Measurements from ENCODE around the gene DSC3. TPM values are rescaled to one million over a fixed set of nuclear protein-coding genes. Genes with fewer than 3 reads are reported as not detected.

DSC3 gene
- total RNA-seq, 1 donor from 2014 or later: 2.0 TPM

DNA sequence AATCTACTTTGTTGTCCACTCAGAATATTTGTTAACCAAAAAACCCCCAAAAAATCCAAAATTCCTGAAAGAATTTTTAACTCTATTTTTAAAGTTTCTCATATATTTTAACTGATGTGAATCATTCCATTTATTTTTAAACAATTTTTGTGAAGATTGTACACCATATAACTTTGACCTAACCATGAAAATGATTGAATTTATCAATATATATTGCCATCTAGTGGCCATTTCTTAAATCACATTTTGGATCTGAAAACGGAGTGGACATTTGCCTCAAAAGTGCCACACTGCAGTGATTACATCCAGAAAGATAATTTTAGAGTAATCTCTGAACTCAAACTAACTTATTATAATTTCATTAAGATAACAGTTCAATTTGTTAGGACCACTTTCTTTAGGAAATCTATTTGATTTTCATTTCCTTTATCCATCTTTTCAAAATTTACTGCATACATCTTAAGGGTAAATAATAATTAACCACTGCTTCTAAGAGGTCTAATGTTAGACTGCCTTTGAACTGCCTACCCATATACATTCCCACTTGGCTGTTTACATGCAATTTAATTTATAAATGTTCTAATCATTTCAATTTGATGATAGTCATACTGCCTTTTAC is 71.1 kb downstream of the DSC3 start:
- DNase-seq (ENCODE audit: low read depth, low spot score): no peak

DNA sequence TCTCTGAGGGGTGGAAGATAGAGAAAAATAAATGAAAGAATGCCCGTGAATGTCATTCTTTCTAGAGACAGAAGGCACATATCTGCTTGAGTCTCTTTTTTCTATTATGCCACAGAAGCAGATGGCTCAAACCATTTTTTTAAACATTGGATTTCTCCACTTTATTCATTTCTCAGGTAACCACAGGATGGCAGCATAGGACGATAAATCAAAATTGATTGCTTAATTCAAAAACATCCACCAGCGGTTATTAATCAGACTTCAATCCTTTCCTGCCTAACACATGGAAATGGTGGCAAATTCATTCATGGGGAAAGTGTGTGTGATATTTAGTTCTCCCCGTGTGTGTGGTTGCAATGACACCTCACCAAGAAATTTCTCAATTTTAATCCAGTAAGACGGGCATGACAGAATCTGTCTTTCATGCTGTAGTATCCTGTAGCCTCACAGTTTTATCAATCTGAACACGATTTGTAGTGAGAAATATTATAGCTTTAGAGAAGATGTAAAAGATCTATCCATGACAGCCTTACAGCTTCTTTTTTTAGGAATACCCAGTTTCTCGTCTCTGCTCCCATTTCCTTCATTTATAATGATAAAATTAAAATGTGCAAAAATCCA is 72.2 kb downstream of the DSC3 start:
- no peak for DNase-seq (ENCODE audit: low read depth, low spot score)

DNA sequence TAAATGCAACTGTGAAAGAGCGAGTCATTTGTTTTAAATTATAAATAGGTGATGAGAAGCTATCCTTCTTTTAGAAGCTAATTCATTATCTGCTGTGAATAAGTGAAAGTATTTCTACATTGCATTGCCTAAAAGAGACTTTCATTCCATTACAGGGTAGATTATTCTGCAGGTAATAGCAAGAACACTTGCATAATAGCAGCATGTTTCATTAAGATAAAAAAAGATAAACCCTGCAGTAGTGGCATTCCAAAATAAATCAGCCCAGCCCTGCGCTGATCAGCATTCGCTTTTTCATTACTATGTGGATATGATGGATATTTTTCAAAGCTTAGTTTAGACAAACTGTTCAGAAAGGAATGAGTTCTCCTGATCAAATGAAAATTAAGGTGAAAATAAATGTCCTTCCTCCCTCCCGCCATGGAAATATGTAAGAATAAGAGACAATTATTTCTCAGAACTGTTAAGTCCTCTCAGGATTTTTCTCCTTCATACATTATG is 72.8 kb downstream of the DSC3 start:
- DNase-seq (ENCODE audit: low read depth, low spot score): no peak

DNA sequence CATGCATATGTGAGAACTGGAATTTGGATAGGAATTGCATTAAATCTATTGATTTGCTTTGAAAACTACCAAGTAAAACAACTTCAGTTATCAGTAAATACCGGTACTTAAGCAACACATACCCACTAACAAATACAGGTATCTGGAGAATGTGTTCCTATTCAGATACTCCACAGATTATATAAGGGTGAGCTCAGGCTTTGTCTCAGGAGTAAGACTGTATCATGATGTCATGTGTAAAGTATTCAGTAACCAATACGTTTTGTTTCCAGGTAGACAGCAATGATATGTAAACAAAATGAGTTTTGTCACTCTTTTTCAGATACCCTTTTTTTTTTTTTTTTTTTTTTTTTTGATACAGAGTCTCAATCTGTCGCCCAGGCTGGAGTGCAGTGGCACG is 74.8 kb downstream of the DSC3 start:
- DNase-seq (ENCODE audit: low read depth, low spot score): no peak

DNA sequence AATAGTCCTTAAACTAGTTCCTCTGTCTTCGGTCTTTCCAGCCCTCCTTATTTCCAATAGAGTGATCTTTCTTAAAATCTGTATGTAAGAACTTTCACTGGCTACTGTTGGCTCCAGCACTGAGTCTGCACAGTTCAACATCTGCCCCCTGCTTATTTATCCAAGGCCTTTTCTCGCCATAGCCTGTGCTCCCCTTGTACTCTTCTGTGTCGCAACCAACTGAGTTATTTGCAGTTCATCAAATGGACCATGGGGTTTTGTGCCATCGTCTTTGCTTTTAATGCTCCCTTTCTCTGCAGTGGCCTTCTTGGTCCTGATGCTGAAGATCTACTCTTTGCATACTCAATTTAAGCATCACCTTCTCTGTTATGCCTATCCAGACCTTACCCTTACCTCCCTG is 77.3 kb downstream of the DSC3 start:
- DNase-seq (ENCODE audit: low read depth, low spot score): no peak

DNA sequence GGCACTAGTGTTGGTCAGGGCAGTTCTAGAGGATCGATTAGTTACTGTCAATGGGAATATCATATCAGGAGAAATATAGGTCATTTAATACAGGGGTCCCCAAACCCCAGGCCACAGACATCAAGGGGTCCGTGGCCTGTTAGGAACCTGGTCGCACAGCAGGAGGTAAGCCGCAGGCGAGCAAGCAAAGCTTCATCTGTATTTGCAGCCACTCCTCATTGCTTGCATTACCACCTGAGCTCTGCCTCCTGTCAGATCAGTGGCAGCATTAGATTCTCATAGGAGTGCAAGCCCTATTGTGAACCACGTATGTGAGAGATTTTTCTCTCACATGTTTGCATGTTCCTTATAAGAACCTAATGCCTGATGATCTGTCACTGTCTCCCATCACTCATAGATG is 81.9 kb downstream of the DSC3 start:
- no peak for DNase-seq (ENCODE audit: low read depth, low spot score)

DNA sequence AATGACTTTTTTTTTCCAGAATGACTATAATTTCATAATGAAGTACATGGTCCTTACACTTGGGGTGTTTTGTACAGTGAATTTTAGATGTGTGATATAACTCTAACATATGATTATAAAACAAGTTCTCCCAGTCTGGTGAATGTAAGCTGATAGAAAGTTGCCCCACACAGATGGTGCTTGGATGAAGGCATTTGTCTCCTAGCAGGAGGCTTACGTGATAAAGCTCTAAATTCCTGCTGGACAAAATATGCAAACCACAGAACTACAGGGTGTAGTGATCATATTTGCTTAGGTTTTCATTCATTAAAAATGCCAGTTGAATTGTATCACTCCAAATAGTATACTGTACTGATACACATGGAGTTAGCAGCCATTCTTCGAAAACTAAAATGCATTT is 85.5 kb downstream of the DSC3 start:
- no peak for DNase-seq (ENCODE audit: low read depth, low spot score)

DNA sequence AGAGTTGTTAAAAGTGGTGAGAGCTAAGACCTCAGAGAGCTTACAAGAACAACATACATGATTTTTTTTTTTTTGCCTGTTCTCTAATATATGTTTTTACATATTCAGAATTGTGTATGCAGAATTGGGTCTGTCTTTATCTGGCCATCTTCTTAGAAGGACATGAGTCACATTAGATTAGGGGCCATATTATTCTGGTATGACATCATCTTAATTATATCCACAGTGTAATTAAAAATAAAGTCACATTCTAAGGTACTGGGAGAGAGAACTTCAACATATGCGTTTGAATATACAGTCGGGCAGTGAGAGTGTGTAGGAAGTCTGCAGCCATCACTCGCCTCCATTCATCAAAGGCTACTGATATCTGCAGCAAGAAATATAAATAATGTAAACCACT is 88.3 kb downstream of the DSC3 start:
- DNase-seq (ENCODE audit: low read depth, low spot score): no peak

DNA sequence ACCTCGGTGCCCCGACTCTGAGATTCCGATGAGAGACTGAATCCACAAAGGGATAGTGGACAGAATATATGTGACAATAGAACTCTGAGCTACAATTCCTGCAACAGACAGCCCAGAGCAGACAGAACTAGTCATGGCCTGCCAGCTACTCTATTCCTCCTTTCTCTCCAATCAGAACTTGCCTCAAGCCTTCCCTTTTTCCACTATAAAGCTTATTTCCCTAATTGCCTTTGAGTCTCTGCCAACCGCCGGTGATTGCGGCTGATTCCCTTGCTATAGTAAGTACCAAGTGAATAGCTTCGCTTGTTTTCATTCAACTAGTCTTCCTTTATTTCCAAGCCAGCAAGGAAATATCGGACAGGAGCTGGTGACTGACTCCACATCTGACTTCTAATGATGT is 96.8 kb downstream of the DSC3 start:
- DNase-seq (ENCODE audit: low read depth, low spot score): no peak

DNA sequence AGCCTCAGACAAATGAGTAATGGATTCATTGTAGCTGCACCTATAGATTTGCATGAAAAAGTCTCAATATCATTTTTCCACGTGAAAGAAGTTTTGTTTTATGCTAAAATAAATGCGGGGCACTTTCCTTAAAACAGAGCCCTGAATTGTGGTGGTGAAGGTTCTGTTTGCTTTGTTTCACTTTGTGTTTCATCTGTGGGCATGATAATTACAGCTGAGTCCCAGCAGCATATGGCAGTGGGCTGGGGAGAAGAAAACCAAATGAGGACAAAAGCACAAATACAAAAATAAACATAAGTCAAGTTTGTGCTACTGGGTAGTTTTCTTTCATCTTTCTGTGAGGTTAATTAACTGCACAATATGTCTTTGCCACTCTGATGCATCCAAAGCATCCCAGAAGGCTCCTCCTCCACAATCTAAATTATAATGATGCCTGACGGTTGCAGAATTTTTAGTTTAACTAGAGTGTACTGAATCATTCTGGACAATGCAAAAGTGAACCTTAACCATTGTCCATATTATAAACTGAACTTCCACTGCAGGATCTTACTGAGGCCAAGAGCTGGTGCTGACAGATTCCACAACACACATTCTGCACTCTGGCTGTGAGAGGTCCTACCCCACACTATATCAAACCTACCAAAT is 97.6 kb downstream of the DSC3 start:
- no peak for DNase-seq (ENCODE audit: low read depth, low spot score)

DNA sequence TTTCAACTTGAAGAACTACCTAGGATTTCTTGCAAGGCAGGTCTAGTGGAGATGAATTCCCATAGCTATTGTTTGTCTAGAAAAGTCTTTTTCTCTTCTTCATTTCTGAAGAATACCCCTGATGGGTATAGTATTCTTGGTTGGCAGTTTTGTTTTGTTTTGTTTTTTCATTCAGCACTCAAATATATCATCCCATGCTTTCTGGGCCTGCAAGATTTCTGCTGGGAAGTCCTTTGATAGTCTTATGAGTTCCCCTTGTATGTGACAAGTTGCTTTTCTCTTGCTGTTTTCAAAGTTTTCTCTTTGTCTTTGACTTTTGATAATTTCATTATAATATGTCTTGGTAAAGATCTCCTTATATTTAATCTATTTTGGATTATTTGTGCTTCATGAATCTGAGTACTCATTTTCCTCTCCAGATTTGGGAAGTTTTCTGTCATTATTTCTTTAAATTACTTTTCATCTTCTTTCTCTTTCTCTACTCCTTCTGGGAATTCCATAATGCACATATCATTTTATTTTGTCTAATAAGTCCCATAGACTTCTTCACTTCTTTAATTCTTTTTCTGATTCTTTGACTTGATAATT is 101.5 kb downstream of the DSC3 start:
- DNase-seq (ENCODE audit: low read depth, low spot score): no peak

Other genes with a start within 250 kb of the DSC3 start
- gene DSC2, start 59.7 kb upstream of the DSC3 start, total RNA-seq: under 0.01 and 0.13 TPM in 2 replicates
- not detected in 2 replicates for gene DSC1, start 120.1 kb upstream of the DSC3 start, total RNA-seq

Data from pulmonary artery endothelial cell (primary cell).